ENCODE data around the gene ADGRB3. TPM values are rescaled to one million over a fixed set of nuclear protein-coding genes. Genes with fewer than 3 reads are reported as not detected.

ADGRB3 gene
- polyA plus RNA-seq, 3 donors: 0.04 to 0.23 (median 0.05) TPM

- Histone ChIP-seq H3K4me3 (replicated peaks in 1 of 3; ENCODE audit: low read depth in 2 of 3, low read length in 3 of 3) (no peak overlapping the region), H3K36me3 (replicated peaks in 1 of 2; ENCODE audit: control insufficient read depth in 1 of 2, insufficient read depth in 2 of 2, low read length in 2 of 2) (no peaks in the 10 kb centered on the region), H3K4me1 (ENCODE audit: control insufficient read depth in 1 of 2, insufficient read depth in 2 of 2, low read length in 2 of 2) (no peaks in the 10 kb centered on the region), H3K4me2 (replicated peaks; ENCODE audit: extremely low read depth, low read length, poor library complexity, severe bottlenecking) (no peak overlapping the region), H4K20me1 (ENCODE audit: insufficient read depth, low read length) (no peaks in the 10 kb centered on the region), H3K9me3 (replicated peaks in 1 of 2; ENCODE audit: control insufficient read depth in 1 of 2, insufficient read depth in 1 of 2, low read length in 2 of 2) (no peaks in the 10 kb centered on the region), H3K27me3 (ENCODE audit: control insufficient read depth in 2 of 2, insufficient read depth in 2 of 2, low read length in 2 of 2) (no peaks in the 10 kb centered on the region), H3K9ac (ENCODE audit: insufficient read depth, low read length, poor library complexity, severe bottlenecking) (no peak overlapping the region), H3K79me2 (ENCODE audit: insufficient read depth, low read length) (no peaks in the 10 kb centered on the region), H3K27ac (ENCODE audit: low read depth in 1 of 2, low read length in 2 of 2) (no peak overlapping the region), H2AFZ (ENCODE audit: insufficient read depth, low read depth, low read length, poor library complexity, severe bottlenecking) (no peak overlapping the region)
- intact Hi-C loops (cut with micrococcal nuclease): no loop called here
- no CpG with 5 or more reads among the region's 1 CpG for WGBS (ENCODE audit: insufficient coverage)
- no peak overlapping the region for H3K27ac Mint-ChIP-seq
- no peaks in the 10 kb centered on the region for H3K4me1 Mint-ChIP-seq
- H3K36me3 Mint-ChIP-seq: no peaks in the 10 kb centered on the region
- H3K9me3 Mint-ChIP-seq: peaks cover 0 to 4% (median 0%) of the 10 kb centered on the region in 7 donors
- H3K4me3 Mint-ChIP-seq: no peak overlapping the region
- H3K27me3 Mint-ChIP-seq (ENCODE audit: low read depth in 3 of 3): peaks cover 0 to 1% (median 0%) of the 10 kb centered on the region in 3 donors
- DNase-seq: no peak
- TF ChIP-seq, protein P1, sequence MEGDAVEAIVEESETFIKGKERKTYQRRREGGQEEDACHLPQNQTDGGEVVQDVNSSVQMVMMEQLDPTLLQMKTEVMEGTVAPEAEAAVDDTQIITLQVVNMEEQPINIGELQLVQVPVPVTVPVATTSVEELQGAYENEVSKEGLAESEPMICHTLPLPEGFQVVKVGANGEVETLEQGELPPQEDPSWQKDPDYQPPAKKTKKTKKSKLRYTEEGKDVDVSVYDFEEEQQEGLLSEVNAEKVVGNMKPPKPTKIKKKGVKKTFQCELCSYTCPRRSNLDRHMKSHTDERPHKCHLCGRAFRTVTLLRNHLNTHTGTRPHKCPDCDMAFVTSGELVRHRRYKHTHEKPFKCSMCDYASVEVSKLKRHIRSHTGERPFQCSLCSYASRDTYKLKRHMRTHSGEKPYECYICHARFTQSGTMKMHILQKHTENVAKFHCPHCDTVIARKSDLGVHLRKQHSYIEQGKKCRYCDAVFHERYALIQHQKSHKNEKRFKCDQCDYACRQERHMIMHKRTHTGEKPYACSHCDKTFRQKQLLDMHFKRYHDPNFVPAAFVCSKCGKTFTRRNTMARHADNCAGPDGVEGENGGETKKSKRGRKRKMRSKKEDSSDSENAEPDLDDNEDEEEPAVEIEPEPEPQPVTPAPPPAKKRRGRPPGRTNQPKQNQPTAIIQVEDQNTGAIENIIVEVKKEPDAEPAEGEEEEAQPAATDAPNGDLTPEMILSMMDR (IDR thresholded peaks at IDR 0.05): no peak
These were observed 731.7 kb downstream of the ADGRB3 start for GRCh38 chr6:69366831-69367230.

DNA sequence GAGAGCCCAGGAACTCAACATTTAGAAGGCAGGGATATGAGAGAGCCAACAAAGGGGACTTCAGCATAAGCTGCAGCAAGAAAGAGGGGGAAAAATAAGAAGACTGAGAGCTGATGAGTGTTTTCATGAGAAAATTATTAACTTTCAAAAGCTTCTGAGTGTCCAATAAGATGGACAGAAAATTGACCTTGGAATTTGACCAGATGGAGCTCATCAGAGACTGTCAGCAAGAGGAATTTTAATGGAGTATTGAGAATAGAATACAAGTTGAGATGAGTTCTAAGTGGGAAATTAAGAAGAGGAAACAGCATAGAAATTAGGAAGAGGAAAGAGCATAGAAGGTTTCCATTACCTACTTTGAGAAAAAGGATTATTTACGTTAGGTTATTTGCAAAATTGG lies 733.5 kb downstream of the ADGRB3 start:
- Mint-ChIP-seq H3K36me3 (no peaks in the 10 kb centered on the region), H3K27ac (no peak overlapping the region), H3K4me1 (no peaks in the 10 kb centered on the region), H3K9me3 (peaks cover 0 to 4% (median 0%) of the 10 kb centered on the region in 7 donors), H3K4me3 (no peak overlapping the region), H3K27me3 (ENCODE audit: low read depth in 3 of 3) (peaks cover 0 to 1% (median 0%) of the 10 kb centered on the region in 3 donors)
- Histone ChIP-seq H3K4me2 (replicated peaks; ENCODE audit: extremely low read depth, low read length, poor library complexity, severe bottlenecking) (no peak overlapping the region), H3K4me1 (ENCODE audit: control insufficient read depth in 1 of 2, insufficient read depth in 2 of 2, low read length in 2 of 2) (no peaks in the 10 kb centered on the region), H2AFZ (ENCODE audit: insufficient read depth, low read depth, low read length, poor library complexity, severe bottlenecking) (no peak overlapping the region), H3K27ac (ENCODE audit: low read depth in 1 of 2, low read length in 2 of 2) (no peak overlapping the region), H3K36me3 (replicated peaks in 1 of 2; ENCODE audit: control insufficient read depth in 1 of 2, insufficient read depth in 2 of 2, low read length in 2 of 2) (no peaks in the 10 kb centered on the region), H3K9ac (ENCODE audit: insufficient read depth, low read length, poor library complexity, severe bottlenecking) (no peak overlapping the region), H3K4me3 (replicated peaks in 1 of 3; ENCODE audit: low read depth in 2 of 3, low read length in 3 of 3) (no peak overlapping the region), H3K79me2 (ENCODE audit: insufficient read depth, low read length) (no peaks in the 10 kb centered on the region), H3K9me3 (replicated peaks in 1 of 2; ENCODE audit: control insufficient read depth in 1 of 2, insufficient read depth in 1 of 2, low read length in 2 of 2) (no peaks in the 10 kb centered on the region), H4K20me1 (ENCODE audit: insufficient read depth, low read length) (no peaks in the 10 kb centered on the region), H3K27me3 (ENCODE audit: control insufficient read depth in 2 of 2, insufficient read depth in 2 of 2, low read length in 2 of 2) (no peaks in the 10 kb centered on the region)
- intact Hi-C loops (cut with micrococcal nuclease): no loop called here
- TF ChIP-seq, protein P1 (IDR thresholded peaks at IDR 0.05): no peak
- DNase-seq: no peak
- WGBS (ENCODE audit: insufficient coverage): no CpG with 5 or more reads among the region's 1 CpG
